HEK293 (cell line): Measurements from ENCODE around the gene DSC2.

Source experiments
- MYNN ChIP-seq: fragments of 450-650 bp; formaldehyde crosslinking; IDR thresholded peaks from 2 replicates; pipeline ENCODE4 v1.5.1; 2016; ENCODE audit warnings: missing biosample characterization, missing genetic modification characterization, borderline replicate concordance
- ZBTB17 ChIP-seq: fragments of 450-650 bp; formaldehyde crosslinking; IDR thresholded peaks from 2 replicates; pipeline ENCODE4 v1.5.1; 2016; ENCODE audit warnings: missing biosample characterization, missing genetic modification characterization
- ZBTB7A ChIP-seq: fragments of 450-650 bp; formaldehyde crosslinking; IDR thresholded peaks from 2 replicates; pipeline ENCODE4 v1.5.1; 2016; ENCODE audit warnings: low read depth, missing biosample characterization, missing genetic modification characterization
- ZNF146 ChIP-seq: fragments of 450-650 bp; formaldehyde crosslinking; IDR thresholded peaks from 2 replicates; pipeline ENCODE4 v1.5.1; 2016; ENCODE audit warnings: missing biosample characterization, missing genetic modification characterization
- ZNF202 ChIP-seq: fragments of 450-650 bp; formaldehyde crosslinking; IDR thresholded peaks from 2 replicates; pipeline ENCODE4 v1.5.1; 2016; ENCODE audit warnings: missing biosample characterization, missing genetic modification characterization, borderline replicate concordance
- ZNF23 ChIP-seq: fragments of 450-650 bp; formaldehyde crosslinking; IDR thresholded peaks from 2 replicates; pipeline ENCODE4 v1.5.1; 2016; ENCODE audit warnings: missing biosample characterization, missing genetic modification characterization, borderline replicate concordance
- ZNF391 ChIP-seq: fragments of 450-650 bp; formaldehyde crosslinking; IDR thresholded peaks from 2 replicates; pipeline ENCODE4 v1.5.1; 2016; ENCODE audit warnings: low read depth, missing biosample characterization, missing genetic modification characterization, borderline replicate concordance
- TF ChIP-seq, protein P1 (sequence below): fragments of 450-650 bp; formaldehyde crosslinking; IDR thresholded peaks from 2 replicates; pipeline ENCODE4 v1.5.1; 2016; ENCODE audit warnings: missing biosample characterization, missing genetic modification characterization
- TF ChIP-seq, protein P2 (sequence below): fragments of 450-650 bp; formaldehyde crosslinking; IDR thresholded peaks from 2 replicates; pipeline ENCODE4 v1.5.1; 2016; ENCODE audit warnings: missing biosample characterization, missing genetic modification characterization
- TF ChIP-seq, protein P3 (sequence below): sonication (generic); formaldehyde crosslinking; IDR thresholded peaks from 2 replicates; pipeline ENCODE4 v1.8.1; 2022; ENCODE audit warnings: mild to moderate bottlenecking, moderate library complexity, missing genetic modification reagents
- TF ChIP-seq, protein P4 (sequence below): fragments of 450-650 bp; formaldehyde crosslinking; IDR thresholded peaks from 2 replicates; pipeline ENCODE4 v1.5.1; 2016; ENCODE audit warnings: missing biosample characterization, missing genetic modification characterization

DNA sequence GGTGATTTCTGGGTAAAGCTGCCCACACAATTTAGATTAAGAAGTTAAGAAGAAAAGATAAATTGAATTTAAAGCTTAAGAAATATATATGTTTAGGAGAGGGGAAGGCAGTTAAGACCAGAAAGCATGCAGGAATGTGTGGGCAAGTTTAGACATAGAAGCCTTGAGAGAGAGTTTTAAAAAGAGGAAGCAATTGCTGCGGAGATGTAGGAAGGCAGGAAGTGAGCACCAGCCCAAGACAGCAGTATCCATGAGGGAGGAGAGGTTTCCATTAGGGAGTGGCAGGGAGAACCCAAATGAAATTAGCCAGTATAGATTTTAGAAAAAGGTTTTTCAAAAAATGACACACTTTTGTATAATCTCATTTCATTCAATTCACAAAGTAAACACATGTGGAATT lies 24.3 kb downstream of the DSC2 start:
- TF ChIP-seq ZNF146 (tag by site-specific recombination) (no peak), ZBTB17 (tag by site-specific recombination) (no peak), ZNF391 (tag by site-specific recombination) (no peak), MYNN (no peak), ZNF202 (tag by site-specific recombination) (no peak), ZNF23 (tag by site-specific recombination) (no peak), ZBTB7A (tag by site-specific recombination) (no peak)
- TF ChIP-seq, protein P1, sequence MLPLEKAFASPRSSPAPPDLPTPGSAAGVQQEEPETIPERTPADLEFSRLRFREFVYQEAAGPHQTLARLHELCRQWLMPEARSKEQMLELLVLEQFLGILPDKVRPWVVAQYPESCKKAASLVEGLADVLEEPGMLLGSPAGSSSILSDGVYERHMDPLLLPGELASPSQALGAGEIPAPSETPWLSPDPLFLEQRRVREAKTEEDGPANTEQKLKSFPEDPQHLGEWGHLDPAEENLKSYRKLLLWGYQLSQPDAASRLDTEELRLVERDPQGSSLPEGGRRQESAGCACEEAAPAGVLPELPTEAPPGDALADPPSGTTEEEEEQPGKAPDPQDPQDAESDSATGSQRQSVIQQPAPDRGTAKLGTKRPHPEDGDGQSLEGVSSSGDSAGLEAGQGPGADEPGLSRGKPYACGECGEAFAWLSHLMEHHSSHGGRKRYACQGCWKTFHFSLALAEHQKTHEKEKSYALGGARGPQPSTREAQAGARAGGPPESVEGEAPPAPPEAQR (tag by site-specific recombination), result no peak
- TF ChIP-seq, protein P2, sequence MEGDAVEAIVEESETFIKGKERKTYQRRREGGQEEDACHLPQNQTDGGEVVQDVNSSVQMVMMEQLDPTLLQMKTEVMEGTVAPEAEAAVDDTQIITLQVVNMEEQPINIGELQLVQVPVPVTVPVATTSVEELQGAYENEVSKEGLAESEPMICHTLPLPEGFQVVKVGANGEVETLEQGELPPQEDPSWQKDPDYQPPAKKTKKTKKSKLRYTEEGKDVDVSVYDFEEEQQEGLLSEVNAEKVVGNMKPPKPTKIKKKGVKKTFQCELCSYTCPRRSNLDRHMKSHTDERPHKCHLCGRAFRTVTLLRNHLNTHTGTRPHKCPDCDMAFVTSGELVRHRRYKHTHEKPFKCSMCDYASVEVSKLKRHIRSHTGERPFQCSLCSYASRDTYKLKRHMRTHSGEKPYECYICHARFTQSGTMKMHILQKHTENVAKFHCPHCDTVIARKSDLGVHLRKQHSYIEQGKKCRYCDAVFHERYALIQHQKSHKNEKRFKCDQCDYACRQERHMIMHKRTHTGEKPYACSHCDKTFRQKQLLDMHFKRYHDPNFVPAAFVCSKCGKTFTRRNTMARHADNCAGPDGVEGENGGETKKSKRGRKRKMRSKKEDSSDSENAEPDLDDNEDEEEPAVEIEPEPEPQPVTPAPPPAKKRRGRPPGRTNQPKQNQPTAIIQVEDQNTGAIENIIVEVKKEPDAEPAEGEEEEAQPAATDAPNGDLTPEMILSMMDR (tag by site-specific recombination), result no peak
- TF ChIP-seq, protein P3, sequence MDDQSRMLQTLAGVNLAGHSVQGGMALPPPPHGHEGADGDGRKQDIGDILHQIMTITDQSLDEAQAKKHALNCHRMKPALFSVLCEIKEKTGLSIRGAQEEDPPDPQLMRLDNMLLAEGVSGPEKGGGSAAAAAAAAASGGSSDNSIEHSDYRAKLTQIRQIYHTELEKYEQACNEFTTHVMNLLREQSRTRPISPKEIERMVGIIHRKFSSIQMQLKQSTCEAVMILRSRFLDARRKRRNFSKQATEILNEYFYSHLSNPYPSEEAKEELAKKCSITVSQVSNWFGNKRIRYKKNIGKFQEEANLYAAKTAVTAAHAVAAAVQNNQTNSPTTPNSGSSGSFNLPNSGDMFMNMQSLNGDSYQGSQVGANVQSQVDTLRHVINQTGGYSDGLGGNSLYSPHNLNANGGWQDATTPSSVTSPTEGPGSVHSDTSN (CRISPR knock-in tag), result no peak
- TF ChIP-seq, protein P4, sequence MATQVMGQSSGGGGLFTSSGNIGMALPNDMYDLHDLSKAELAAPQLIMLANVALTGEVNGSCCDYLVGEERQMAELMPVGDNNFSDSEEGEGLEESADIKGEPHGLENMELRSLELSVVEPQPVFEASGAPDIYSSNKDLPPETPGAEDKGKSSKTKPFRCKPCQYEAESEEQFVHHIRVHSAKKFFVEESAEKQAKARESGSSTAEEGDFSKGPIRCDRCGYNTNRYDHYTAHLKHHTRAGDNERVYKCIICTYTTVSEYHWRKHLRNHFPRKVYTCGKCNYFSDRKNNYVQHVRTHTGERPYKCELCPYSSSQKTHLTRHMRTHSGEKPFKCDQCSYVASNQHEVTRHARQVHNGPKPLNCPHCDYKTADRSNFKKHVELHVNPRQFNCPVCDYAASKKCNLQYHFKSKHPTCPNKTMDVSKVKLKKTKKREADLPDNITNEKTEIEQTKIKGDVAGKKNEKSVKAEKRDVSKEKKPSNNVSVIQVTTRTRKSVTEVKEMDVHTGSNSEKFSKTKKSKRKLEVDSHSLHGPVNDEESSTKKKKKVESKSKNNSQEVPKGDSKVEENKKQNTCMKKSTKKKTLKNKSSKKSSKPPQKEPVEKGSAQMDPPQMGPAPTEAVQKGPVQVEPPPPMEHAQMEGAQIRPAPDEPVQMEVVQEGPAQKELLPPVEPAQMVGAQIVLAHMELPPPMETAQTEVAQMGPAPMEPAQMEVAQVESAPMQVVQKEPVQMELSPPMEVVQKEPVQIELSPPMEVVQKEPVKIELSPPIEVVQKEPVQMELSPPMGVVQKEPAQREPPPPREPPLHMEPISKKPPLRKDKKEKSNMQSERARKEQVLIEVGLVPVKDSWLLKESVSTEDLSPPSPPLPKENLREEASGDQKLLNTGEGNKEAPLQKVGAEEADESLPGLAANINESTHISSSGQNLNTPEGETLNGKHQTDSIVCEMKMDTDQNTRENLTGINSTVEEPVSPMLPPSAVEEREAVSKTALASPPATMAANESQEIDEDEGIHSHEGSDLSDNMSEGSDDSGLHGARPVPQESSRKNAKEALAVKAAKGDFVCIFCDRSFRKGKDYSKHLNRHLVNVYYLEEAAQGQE (tag by site-specific recombination), result no peak
